DMS 273 treated with DMSO at 0.1 percent for 48 hours (cell line): ENCODE measurements around the gene AEBP1.

Experiments
- DNase-seq: peaks from one replicate; lab custom pipeline; 2025; lab: John Stamatoyannopoulos, UW

The AEBP1 gene

DNA sequence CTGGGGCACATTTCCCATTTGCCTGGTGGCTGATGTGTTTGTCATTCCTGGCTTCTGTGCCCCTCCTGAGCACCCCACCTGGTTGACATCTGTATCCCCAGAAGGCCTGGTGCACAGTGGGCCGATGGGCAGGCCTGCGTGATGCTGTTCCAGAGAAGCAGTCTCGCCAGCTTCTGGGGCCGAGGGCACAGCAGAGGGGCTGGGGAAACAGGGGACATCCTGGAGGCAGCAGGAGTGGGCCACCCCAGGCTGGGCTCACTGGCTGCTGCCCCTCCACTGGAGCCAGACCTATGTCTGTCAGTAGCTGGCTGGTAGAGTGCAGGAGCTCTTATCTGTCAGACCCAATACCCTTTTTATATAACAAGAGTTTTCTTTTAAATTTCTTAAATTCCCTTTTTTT lies 37.9 kb downstream of the AEBP1 start:
- no peak for DNase-seq

DNA sequence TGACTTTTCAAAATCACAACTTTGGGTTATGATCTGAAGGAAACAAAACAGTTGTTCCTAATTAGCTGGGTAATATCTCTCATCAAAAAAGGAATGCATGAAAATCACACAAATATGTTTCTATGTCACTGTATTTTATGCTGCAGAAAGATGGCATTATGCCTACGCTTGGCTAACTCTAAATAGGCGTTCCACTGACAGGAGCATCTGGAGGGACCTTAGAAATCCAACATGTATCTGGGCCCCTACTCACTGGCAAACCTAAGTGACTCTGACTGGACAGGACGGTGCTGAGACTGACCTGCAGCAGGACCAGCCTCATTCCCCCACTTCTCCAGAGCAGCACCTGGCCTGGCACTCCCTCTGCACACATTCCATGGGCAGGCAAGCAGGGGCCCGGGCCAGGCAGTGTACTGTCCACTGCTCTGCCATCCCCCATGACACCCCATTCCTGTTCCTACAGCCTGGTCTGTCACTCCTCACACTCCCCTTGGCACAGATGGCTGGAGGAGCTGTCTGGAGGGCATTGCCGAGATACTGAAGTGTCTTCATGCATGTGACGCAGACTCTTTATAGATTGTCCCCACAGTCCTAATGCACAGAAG lies 39.6 kb downstream of the AEBP1 start:
- DNase-seq: no peak

DNA sequence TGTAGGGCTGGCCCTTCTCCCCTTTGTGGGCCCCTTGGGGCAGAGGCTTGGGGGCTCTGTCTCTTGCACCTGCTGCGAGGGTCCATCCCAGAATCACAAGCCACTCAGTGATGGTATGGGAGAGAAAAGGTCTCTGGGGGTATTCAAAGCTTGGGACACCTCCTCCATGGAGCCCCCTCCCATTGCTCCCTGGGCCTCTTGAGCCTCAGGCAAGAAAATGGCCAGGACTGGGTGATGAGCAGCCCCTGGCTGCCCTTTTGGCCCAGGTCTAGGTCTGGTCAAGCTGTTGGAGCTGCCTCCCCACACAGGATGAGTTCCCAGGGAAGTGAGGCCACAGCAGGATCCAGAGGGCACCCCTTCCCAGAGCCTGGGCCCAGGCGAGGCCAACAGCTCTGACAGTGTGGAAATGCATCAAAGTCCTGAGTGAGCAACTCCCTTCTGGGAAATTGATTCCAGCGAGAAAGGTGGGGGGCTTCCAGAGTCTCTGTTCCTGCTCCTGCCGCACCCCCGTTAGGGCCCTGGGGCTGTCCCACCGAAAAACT lies 40.4 kb downstream of the AEBP1 start:
- DNase-seq: no peak

DNA sequence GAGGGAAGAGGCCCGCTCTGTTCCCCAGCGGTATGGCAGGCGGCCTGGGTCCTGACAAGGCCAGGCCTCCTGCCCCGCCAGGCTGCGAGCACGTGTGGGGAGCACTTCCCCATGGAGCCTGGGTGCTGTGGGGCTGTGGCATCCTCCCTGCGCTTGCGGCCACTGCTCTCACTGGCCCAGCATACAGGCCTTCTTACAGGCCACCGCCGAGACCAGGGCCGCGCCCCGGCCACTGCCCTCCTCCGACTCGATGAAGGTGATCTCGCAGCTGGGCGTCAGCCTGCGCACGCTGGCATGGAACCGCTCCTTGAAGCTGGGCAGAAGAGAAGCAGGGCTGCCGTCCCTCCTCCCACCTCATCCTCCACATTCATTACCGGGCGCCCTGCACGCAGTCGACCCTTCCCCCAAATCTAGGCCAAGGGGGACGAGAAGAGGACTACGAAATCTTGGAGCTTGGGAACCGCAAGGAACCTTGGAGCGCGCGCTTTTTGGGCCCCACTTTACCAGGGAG lies 40.9 kb downstream of the AEBP1 start:
- DNase-seq: no peak

DNA sequence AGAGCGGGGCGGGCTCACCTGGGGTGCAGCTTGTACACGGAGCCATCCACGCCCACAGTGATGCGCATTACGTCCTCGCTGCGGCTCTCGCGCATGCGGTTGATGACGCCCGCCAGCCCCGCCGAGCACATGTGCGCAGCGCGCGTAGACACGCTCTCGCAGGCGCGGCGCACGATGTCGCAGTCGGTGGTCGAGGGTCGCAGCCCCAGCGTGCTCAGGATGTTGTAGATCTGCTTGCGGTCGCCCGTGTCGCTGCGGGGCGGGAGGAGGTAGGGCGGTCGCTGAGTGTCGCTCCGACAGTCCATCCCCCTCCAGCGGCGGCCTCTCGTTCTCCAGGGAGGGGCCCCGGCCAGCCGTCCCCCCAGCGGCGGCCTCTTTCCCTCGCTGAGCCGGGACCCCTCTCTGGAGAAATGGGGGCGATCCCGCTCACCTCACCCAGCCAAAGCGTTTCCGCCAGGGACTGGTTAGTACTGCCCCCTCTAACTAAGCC lies 41.4 kb downstream of the AEBP1 start:
- DNase-seq: no peak

DNA sequence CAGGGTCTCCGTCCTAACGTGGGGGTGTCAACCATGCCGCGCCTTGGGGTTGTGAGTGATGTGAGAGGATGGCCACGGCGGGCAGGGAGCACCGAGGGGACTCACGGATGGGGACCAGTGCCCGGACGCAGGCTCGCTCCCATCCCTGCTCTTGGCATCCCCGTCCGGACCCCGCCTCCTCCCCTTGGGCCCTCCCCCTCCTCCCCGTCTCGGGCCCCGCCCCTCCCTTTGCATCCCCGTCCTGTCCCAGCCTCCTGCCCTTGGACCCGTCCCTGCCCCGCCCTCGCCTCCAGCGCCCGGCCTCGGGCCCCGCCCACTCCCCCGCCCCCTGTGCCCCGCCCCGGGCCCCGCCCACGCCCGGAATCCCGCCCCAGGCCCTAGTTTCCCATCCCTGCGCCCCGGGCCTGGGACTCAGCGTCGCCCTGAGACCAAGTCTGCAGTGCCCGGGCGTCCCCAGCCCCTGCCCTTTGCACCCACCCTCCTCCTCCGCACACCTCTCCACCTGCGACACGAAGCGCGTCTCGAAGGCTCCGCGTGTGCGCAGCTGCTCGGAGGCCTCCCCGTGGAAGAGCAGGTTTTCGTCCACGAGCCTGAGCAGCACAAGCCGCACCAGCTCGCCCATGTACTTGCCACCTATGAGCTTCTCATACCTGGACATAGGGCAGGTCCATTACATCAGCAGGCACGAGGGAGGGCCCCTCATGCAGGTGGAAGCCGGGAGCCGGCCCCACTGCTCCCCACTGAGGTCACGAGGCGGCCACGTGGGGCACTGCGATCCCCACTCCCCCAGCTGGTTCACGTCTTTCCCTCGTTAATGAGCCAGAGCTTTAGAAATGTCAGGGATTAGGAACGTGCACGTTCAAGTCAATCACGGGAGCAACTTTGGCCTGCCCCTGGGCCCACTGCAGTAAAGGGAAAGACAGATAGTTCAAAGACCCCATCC lies 42.1 kb downstream of the AEBP1 start:
- no peak for DNase-seq

DNA sequence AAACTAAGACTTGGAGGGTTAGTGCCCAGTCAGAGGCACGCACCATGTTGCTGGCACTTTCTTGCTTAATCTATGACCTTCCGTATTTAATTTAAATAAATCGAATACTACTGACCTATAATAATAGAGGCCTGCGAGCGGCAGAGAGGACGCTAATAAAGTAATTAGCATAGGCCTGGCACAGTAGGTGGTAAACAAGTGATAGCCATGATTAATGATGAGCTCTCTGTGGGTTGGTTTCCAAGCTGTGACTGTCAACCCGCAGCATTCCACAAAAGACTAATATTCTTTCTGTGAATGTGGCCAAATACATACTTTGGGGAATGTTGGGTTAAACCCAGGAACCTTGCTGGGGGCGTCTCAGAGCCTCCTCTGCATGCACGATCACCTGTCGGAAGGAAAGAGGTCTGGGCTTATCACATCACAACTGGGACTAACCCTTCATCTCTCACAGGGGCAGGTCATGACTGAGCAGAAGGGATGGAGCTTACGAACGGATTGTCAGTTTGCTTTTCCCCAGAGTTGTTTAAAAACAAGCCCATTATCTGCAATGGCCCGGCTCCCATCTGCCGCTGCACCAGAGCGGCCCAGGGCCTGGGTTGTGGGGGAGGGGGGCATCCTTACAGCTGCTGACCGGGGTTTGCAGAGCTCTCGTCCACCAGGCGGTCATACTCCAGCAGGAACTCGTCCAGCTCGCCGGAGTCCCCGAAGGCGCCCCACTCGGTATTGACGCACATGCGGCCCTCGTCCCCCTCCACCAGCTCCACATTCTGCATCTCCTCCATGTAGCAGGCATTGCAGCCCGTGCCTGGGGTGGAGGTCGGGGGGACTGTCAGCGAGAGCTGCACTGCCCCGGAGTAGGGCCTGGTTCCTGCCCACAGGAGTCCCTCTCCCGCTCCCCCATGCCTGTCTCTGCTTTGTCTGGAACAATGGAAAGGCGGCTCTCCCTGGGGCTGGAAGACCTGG lies 43.2 kb downstream of the AEBP1 start:
- DNase-seq: peak; percentile 89

DNA sequence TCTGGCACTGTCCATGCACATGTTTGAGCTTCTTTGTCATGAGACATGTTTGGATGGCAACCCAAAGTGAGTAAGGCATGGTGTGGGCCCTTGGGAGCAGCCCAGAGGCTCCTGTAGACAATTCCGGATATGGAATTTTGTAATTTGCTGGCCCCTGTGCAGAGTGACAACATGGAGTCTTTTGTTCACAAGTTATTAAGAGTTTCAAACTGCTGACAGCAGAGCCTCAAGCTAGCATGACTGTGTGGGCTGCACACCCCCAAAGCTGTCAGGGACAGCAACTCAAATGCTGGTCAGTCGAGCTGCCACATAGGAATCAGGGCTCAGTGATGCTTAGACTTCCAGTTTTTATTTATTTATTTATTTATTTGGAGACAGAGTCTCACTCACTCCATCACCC lies 44.0 kb downstream of the AEBP1 start:
- no peak for DNase-seq

DNA sequence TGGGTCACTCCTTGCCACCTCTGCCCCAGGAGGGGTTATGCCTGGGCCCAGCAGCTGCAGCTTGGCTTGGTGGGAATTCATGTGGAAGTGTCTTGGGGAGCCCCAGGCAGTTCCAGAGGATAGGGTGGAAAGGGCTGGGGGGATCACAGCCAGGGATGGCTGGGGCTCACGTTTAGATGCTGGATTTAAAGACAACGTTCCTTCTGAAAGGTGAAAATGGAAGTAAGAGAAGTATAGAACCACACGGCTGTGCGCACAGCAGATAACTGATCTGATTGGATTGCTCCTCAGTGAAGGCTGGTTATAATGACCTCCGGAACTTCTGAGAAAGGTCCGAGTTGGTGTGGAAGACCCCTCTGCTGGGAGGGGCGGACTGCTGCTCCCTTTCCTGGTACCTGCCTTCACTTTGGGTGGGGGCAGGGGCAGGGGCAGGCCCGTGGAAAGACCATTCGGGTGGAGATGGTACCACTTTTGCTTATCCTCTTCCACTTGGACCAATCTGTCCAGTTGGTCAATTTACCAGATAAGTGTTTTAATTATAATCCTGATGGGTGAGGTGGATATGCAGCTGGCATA lies 44.9 kb downstream of the AEBP1 start:
- DNase-seq: no peak

DNA sequence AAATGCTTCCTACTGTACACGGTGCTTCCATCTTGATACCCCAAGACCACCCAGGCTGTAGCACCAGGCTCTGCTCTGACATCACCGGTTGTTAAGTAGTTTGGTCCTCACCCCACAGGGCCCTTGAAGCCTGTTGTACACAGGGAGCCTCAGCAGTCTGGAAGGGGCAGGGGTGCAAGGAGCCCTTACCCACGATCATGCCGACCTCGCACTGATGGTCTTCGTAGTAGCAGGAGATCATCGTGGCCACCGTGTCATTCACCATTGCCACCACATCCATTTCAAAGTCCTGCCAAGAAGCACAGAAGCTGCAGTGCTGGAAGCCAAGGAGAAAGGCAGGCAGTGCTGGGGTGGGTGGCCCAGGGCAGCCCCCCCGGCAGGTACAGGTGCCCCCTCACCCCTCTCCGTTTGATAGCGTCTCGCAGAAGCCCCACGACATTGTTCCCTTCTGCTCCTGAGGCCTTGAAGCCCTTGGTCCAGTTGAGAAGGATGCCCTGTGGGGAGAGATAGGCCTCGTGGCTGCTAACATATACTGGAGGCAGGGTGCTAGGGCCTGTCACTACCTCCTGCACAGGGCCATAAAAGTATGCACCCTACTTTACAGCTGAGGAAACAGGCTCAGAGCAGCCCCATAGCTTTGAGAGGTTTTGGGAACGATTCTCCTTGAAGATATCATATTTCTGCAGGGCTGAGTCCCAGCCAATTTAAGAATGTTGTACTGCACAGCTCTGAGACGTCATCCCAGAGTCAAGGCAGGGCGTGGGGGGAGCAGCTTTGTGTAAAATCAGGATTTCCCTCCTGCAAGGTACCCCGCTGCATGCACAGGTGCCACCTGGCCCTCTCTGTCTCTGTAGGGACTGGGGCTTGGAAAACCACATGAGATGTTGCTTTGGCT lies 45.7 kb downstream of the AEBP1 start:
- peak; percentile 47 for DNase-seq

DNA sequence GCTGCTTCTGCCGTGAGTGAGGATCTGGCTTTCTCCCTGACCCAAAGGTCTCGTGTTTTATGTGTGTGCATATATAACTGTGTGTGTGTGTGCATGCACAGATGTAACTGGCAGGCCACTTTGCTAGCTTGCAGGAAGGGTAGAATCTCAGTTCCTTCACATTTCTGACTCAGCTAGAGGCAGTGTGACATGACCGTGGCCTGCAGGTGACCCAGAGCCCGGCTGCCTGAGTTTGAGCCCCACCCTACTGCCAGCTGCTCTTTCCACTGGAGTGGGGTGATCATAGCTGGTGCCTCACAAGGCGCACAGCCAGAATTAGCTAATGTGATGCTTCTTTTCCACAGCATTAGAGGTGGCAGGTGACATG lies 46.3 kb downstream of the AEBP1 start:
- peak; percentile 60 for DNase-seq

DNA sequence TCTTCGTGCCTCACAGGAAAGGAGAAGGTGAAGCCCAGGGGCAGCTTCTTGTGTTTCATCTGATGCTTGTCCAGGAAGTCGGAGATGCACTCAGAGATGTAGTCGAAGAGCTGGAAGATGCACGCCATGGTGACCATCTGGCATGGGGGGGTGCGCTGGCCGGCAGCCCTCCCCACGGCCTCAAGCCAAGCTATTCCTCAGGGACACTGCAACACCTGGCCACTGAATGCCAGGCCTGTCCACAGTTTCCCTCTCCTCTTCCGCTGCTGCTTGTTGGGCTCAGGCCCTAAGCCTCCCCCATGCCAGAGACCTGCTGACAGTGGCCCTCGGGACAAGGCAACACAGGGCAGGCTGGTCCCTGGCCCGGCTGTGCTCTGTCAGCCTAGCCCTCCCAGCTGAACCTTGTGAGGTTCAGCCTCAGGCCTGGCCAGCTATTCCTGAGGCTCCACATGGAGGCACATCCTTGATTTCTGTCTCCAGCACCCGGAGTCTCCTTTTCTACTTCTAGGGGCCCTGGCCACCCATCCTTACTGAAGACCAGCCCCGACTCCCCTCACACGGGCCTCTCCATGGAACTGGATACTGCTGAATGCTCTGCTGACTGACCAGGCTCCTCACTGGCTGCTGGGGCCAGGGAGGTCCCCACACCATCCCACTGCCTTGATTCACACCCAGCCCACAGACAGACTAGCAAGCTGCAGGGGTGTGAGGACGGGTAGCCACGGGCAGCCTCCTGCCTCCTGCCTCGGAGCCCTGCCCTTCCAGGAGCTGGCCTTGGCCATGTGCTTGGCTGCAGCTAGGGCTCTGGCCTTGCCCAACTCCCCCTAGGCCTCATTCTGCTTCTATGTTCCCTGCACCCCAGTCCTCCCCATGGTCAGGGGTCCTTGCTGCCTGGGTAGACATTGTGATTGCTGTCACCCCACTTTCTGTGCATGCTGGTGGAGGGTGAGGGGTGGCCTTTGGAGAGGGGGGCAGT lies 47.1 kb downstream of the AEBP1 start:
- peak; percentile 80 for DNase-seq

DNA sequence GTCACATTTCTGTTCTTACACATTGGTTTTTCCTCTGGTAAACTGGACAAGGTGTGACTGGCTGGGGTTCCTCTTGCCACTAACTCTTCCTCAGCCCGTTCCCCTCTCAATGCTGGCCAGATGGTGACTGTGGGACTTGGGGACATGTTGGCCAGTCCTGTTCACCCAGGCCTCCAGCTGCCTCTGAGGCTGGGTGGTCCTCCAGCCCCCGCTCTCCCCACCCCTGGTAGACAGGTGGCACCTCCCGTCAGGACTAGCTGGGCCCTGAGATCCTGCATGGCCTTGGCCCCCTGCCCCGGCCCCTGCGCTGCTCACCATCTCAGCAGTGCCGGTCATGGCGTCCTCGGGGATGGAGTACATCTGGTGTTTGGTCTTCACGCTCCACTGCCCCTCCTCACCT lies 47.8 kb downstream of the AEBP1 start:
- no peak for DNase-seq

DNA sequence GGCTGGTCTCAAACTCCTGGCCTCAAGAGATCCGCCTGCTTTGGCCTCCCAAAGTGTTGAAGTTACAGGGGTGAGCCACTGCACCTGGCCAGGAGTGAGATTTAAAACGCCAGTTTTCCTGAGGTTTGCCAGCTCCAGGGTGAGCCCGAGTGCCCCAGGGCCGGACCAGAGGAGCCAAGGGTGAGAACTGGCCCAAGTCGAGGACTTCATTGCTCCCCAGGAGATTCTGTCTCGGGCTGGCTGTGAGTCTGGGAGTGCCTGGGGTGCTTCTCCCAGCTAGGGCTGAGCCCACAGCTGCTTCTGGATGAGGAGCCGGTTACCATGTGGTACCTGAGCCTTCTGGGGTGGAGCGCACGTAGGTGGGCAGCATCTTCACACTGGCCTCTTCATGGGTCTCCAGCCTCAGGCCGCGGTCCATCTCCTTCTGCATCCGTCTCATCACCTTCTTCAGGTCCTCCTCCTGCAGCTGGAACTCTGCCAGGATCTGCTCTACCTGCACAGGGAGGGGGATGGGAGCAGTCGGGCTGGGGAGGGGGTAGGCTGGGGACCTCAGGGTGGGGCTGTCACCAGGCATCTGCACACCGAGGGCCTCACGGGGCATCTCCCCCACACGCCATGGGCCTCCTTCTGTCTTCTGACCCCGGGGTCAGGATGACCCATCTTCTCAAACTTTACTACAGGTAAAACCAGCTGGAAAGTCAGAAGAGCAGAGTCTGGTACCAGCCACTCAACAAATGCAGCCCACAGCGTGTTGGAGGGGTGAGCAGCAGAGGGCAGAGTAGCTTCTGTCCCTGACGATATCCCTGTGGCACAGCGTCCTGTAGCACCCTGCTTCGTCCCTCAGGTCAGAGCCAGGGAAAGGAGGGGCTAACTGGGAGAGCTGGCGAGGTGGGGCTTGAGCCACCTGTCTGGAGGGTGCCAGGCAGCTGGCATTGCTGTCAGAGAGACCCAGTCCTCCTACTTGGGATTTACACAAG lies 49.1 kb downstream of the AEBP1 start:
- DNase-seq: no peak

DNA sequence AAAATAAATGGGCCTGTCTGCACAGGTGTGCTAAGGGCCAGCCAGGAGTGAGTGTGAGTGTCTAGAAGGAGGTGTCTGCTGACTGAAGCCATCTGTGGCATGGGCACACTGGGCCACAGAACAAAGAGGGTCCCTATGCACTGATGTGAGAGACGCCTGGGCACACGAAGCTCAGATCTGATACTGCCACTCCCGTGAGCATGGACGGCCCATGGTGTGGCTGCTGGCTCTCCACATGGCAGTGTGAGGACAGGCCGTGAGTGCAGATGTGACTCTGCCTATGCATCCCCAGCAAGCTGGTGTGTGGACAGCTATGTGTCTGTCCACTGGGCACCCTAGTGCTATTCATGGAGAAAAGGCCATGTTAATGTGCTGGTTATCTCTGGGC lies 49.8 kb downstream of the AEBP1 start:
- no peak for DNase-seq

DNA sequence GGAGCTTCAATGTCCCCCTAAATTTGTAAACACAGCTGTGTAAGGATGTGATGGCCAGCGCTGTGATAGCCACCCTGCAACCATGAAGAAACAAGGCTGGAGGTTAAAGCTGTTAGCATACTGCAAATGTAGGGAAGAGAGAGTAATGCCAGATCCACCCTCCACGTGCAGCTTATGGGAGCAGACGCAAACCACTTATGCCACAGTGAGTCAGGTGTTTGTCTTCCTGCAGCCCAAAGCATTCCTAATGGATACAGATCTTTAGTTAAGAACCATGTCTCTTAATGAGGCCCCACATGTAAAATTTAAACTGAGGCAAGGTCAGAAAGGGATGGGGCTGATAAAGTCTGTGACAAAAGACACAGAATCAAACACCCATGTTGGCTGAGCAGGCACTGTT lies 50.6 kb downstream of the AEBP1 start:
- DNase-seq: no peak

DNA sequence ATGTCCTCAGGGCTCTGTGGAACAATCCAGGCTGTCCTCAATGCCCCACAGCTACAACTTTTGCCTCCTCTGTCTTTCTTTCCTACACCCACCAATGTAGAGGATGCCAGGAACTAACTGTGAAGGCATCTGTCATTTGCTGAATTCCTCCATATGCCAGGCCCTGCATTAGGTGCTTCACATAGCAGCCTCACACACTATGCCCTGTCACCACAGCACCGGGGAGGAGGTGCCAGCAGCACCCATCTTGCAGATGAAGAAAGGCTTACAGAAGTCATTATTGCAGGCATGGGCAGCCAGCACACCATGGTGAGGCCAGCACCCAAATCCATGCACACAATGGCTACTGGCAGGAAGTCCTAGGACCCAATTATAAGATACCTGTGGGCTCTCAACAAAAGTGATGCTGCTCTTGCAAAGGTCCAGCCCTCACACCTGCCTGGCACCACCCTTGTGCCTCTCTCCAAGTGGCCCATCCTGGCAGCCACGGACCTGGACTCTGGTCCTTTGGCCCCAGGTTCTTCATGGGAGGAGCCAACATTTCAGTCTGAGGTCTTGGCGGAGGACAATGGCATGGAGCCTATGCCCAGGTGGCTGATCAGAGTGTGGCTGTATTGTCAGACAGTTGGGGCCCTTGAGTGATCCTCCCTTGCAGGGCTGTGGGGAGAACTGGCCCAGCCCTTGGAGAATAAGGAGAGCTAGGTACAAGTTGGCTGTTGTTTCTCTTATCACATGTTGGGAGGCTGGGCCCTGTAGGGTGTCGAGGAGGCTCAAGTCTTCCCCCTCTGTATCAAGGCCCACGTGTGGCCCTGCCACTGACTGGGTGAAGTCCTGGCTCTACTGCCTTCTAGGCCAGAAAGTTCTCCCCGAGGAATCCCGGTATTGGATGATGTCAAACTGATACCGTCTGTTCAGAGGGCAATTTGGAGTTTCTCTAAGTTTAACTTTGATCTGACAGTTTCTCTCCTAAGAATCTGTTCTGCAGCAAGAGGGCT lies 51.3 kb downstream of the AEBP1 start:
- peak; percentile 54 for DNase-seq
